Measurements from ENCODE around the gene KMT2E.

Gene KMT2E

GRCh38 chr7:105068886-105069285, 54.9 kb downstream of the KMT2E start:
- DNase-seq (ENCODE audit: extremely low read depth, low read depth), result no peak
- no peak overlapping the region for H3K4me3 ChIP-seq (replicated peaks; ENCODE audit: low read depth, low read length)
- TF ChIP-seq CTCF (IDR thresholded peaks at IDR 0.05; ENCODE audit: low read depth, low read length, missing control alignments), result no peak

- no peak for DNase-seq (ENCODE audit: extremely low read depth, low read depth)
- no peak overlapping the region for H3K4me3 ChIP-seq (replicated peaks; ENCODE audit: low read depth, low read length)
These were observed 59.1 kb downstream of the KMT2E start for GRCh38 chr7:105073143-105073542.

GRCh38 chr7:105079348-105079747, 65.3 kb downstream of the KMT2E start:
- DNase-seq (ENCODE audit: extremely low read depth, low read depth), result no peak
- no peak for TF ChIP-seq CTCF (IDR thresholded peaks at IDR 0.05; ENCODE audit: low read depth, low read length, missing control alignments)
- no peak overlapping the region for H3K4me3 ChIP-seq (replicated peaks; ENCODE audit: low read depth, low read length)

More at GRCh38 chr7:105073143-105073542, 59.1 kb downstream of the KMT2E start:
- TF ChIP-seq CTCF (IDR thresholded peaks at IDR 0.05; ENCODE audit: low read depth, low read length, missing control alignments), result no peak

GRCh38 chr7:105084581-105084980, 70.6 kb downstream of the KMT2E start:
- DNase-seq (ENCODE audit: extremely low read depth, low read depth), result no peak
- no peak for TF ChIP-seq CTCF (IDR thresholded peaks at IDR 0.05; ENCODE audit: low read depth, low read length, missing control alignments)
- H3K4me3 ChIP-seq (replicated peaks; ENCODE audit: low read depth, low read length), result no peak overlapping the region

- no peak overlapping the region for H3K4me3 ChIP-seq (replicated peaks; ENCODE audit: low read depth, low read length)
- no peak for TF ChIP-seq CTCF (IDR thresholded peaks at IDR 0.05; ENCODE audit: low read depth, low read length, missing control alignments)
- DNase-seq (ENCODE audit: extremely low read depth, low read depth), result no peak
These were observed 72.8 kb downstream of the KMT2E start for GRCh38 chr7:105086850-105087249.

GRCh38 chr7:105087981-105088380, 74.0 kb downstream of the KMT2E start:
- no peak for DNase-seq (ENCODE audit: extremely low read depth, low read depth)
- no peak for TF ChIP-seq CTCF (IDR thresholded peaks at IDR 0.05; ENCODE audit: low read depth, low read length, missing control alignments)
- no peak overlapping the region for H3K4me3 ChIP-seq (replicated peaks; ENCODE audit: low read depth, low read length)

GRCh38 chr7:105088456-105088855, 74.5 kb downstream of the KMT2E start:
- DNase-seq (ENCODE audit: extremely low read depth, low read depth), result no peak
- H3K4me3 ChIP-seq (replicated peaks; ENCODE audit: low read depth, low read length), result no peak overlapping the region
- TF ChIP-seq CTCF (IDR thresholded peaks at IDR 0.05; ENCODE audit: low read depth, low read length, missing control alignments), result no peak
